ENCODE results near the gene PPP1R16B. TPM values are rescaled to one million over a fixed set of nuclear protein-coding genes. Genes with fewer than 3 reads are reported as not detected.

Gene PPP1R16B
- polyA plus RNA-seq, 1 donor from 2014 or later: 1.9 TPM

DNA sequence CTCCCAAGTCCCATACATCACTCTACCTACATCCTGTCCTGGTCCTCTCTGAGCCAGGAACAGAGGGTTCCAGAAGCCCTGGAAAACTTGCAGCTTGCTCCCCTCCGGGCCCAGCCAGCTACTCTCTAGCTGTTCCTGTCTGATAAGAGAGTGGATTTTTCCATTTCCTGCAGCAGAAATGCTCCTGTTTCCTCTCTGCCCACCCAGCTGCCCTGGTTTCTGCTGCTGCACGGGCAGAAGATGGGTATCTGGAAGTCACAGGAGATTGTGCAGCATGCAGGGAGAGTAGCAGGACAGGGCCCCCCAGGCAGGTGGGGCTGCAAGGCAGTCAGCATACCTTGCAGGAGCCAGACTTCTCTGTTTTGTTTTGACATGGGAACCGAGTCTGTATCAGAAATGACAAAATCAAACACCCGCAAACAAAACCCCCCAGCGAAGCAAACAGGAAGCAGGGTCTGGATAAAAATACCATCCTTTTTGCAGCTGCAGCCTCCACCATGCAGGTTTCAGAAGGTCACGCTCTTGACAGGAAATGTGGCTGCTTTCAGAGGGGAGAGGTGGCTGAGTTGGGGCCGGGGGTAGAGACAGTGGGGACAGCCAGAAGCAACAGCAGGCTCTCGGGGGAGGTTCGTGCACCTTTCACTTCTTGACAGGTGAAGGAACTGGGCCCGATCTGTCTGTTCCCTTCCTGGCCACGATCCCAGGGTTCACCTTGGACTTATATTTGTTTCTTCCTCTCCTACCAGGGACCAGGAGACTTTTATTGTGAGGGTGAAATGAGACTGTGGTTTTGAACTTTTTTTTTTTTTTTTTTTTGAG is 69.9 kb downstream of the PPP1R16B start:
- Histone ChIP-seq H3K4me3 (ENCODE audit: low read length) (no peak overlapping the region), H3K4me2 (ENCODE audit: low read length) (no peak overlapping the region), H3K27me3 (ENCODE audit: insufficient read depth, low read depth, low read length) (no peaks in the 10 kb centered on the region), H3K9me2 (ENCODE audit: insufficient read depth, low read length) (no peaks in the 10 kb centered on the region), H3K27ac (ENCODE audit: low read length) (no peak overlapping the region), H3F3A (ENCODE audit: insufficient read depth, low read length, poor library complexity, severe bottlenecking) (no peaks in the 10 kb centered on the region), H3K36me3 (ENCODE audit: insufficient read depth, low read length) (no peaks in the 10 kb centered on the region), H3K9me3 (ENCODE audit: low read length) (no peaks in the 10 kb centered on the region), H3K9ac (ENCODE audit: low read length) (no peak overlapping the region), H4K20me1 (ENCODE audit: insufficient read depth) (no peaks in the 10 kb centered on the region), H3K79me2 (replicated peaks; ENCODE audit: insufficient read depth, low read length) (no peaks in the 10 kb centered on the region), H2AFZ (ENCODE audit: low read depth, low read length) (no peak overlapping the region)
- TF ChIP-seq TAF1 (IDR thresholded peaks at IDR 0.05; ENCODE audit: low read depth) (no peak), POLR2AphosphoS5 (IDR thresholded peaks at IDR 0.05) (no peak), MXI1 (conservative IDR thresholded peaks at IDR 0.05; ENCODE audit: poor library complexity, severe bottlenecking) (no peak), RAD21 (conservative IDR thresholded peaks at IDR 0.05) (no peak), EZH2 (IDR thresholded peaks at IDR 0.05; ENCODE audit: borderline replicate concordance, insufficient read depth, low read length, poor library complexity, severe bottlenecking) (no peak), SMC3 (conservative IDR thresholded peaks at IDR 0.05; ENCODE audit: poor library complexity) (no peak), EP300 (conservative IDR thresholded peaks at IDR 0.05; ENCODE audit: poor library complexity, severe bottlenecking) (no peak)
- TF ChIP-seq, protein P1, sequence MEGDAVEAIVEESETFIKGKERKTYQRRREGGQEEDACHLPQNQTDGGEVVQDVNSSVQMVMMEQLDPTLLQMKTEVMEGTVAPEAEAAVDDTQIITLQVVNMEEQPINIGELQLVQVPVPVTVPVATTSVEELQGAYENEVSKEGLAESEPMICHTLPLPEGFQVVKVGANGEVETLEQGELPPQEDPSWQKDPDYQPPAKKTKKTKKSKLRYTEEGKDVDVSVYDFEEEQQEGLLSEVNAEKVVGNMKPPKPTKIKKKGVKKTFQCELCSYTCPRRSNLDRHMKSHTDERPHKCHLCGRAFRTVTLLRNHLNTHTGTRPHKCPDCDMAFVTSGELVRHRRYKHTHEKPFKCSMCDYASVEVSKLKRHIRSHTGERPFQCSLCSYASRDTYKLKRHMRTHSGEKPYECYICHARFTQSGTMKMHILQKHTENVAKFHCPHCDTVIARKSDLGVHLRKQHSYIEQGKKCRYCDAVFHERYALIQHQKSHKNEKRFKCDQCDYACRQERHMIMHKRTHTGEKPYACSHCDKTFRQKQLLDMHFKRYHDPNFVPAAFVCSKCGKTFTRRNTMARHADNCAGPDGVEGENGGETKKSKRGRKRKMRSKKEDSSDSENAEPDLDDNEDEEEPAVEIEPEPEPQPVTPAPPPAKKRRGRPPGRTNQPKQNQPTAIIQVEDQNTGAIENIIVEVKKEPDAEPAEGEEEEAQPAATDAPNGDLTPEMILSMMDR (IDR thresholded peaks at IDR 0.05; ENCODE audit: poor library complexity, severe bottlenecking): no peak
- TF ChIP-seq, protein P2, sequence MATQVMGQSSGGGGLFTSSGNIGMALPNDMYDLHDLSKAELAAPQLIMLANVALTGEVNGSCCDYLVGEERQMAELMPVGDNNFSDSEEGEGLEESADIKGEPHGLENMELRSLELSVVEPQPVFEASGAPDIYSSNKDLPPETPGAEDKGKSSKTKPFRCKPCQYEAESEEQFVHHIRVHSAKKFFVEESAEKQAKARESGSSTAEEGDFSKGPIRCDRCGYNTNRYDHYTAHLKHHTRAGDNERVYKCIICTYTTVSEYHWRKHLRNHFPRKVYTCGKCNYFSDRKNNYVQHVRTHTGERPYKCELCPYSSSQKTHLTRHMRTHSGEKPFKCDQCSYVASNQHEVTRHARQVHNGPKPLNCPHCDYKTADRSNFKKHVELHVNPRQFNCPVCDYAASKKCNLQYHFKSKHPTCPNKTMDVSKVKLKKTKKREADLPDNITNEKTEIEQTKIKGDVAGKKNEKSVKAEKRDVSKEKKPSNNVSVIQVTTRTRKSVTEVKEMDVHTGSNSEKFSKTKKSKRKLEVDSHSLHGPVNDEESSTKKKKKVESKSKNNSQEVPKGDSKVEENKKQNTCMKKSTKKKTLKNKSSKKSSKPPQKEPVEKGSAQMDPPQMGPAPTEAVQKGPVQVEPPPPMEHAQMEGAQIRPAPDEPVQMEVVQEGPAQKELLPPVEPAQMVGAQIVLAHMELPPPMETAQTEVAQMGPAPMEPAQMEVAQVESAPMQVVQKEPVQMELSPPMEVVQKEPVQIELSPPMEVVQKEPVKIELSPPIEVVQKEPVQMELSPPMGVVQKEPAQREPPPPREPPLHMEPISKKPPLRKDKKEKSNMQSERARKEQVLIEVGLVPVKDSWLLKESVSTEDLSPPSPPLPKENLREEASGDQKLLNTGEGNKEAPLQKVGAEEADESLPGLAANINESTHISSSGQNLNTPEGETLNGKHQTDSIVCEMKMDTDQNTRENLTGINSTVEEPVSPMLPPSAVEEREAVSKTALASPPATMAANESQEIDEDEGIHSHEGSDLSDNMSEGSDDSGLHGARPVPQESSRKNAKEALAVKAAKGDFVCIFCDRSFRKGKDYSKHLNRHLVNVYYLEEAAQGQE (IDR thresholded peaks at IDR 0.05; ENCODE audit: borderline replicate concordance): no peak

DNA sequence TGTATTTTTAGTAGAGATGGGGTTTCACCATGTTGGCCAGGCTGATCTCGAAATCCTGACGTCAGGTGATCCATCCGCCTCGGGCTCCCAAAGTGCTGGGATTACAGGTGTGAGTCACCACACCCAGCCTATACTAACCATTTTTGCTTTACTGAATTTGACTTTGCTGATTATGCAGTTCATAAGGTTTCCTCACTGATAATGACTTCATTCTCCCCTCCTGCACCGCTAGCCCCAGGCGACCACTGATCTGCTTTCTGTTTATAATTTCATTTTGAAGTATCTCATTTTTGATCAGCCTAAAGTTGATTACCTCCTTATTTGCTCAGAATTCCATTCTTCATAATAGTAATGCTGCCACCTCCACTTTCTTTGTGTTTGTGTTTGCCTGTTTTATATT is 72.0 kb downstream of the PPP1R16B start:
- Histone ChIP-seq H3K27me3 (ENCODE audit: insufficient read depth, low read depth, low read length) (no peaks in the 10 kb centered on the region), H4K20me1 (ENCODE audit: insufficient read depth) (no peaks in the 10 kb centered on the region), H3K27ac (ENCODE audit: low read length) (no peak overlapping the region), H3K36me3 (ENCODE audit: insufficient read depth, low read length) (no peaks in the 10 kb centered on the region), H3F3A (ENCODE audit: insufficient read depth, low read length, poor library complexity, severe bottlenecking) (no peaks in the 10 kb centered on the region), H2AFZ (ENCODE audit: low read depth, low read length) (no peak overlapping the region), H3K9me2 (ENCODE audit: insufficient read depth, low read length) (no peaks in the 10 kb centered on the region), H3K9ac (ENCODE audit: low read length) (no peak overlapping the region), H3K79me2 (replicated peaks; ENCODE audit: insufficient read depth, low read length) (no peaks in the 10 kb centered on the region), H3K4me2 (ENCODE audit: low read length) (no peak overlapping the region), H3K9me3 (ENCODE audit: low read length) (no peaks in the 10 kb centered on the region), H3K4me3 (ENCODE audit: low read length) (no peak overlapping the region)
- TF ChIP-seq MXI1 (conservative IDR thresholded peaks at IDR 0.05; ENCODE audit: poor library complexity, severe bottlenecking): no peak
- no peak for TF ChIP-seq EP300 (conservative IDR thresholded peaks at IDR 0.05; ENCODE audit: poor library complexity, severe bottlenecking)
- TF ChIP-seq EZH2 (IDR thresholded peaks at IDR 0.05; ENCODE audit: borderline replicate concordance, insufficient read depth, low read length, poor library complexity, severe bottlenecking): no peak
- TF ChIP-seq SMC3 (conservative IDR thresholded peaks at IDR 0.05; ENCODE audit: poor library complexity): no peak
- TF ChIP-seq, protein P1 (IDR thresholded peaks at IDR 0.05; ENCODE audit: poor library complexity, severe bottlenecking): no peak
- TF ChIP-seq, protein P2 (IDR thresholded peaks at IDR 0.05; ENCODE audit: borderline replicate concordance): no peak
- no peak for TF ChIP-seq TAF1 (IDR thresholded peaks at IDR 0.05; ENCODE audit: low read depth)
- no peak for TF ChIP-seq RAD21 (conservative IDR thresholded peaks at IDR 0.05)
- no peak for TF ChIP-seq POLR2AphosphoS5 (IDR thresholded peaks at IDR 0.05)
